ENCODE measurements around the gene CRYAB. TPM values are rescaled to one million over a fixed set of nuclear protein-coding genes. Genes with fewer than 3 reads are reported as not detected.
A peak's percentile ranks its signal among the peaks of the same experiment; 100 is the strongest.

The CRYAB gene
- total and polyA plus RNA-seq, 2 of the 4 experiments (the other 2 are of a cell fraction), result 6.5 to 19.5 TPM

- peak overlapping the region; percentile 67 for H2AFZ ChIP-seq (replicated peaks; ENCODE audit: low read length, poor library complexity)
Measured at GRCh38 chr11:111935317-111936039, 23.9 kb upstream of the CRYAB start.

More at GRCh38 chr11:111935317-111936039, 23.9 kb upstream of the CRYAB start:
- peak overlapping the region; percentile 65 for H3K4ac ChIP-seq (ENCODE audit: low read depth, low read length)
- H3K27me3 ChIP-seq (ENCODE audit: control insufficient read depth, insufficient read depth, low read length), result no peaks in the 10 kb centered on the region
- peak overlapping the region; percentile 95; the same call in 1 of the 2 replicates for H3K4me2 ChIP-seq (ENCODE audit: low read depth, low read length)
- peak overlapping the region in 1 of 2 experiments; percentile 72; a peak in 2 of 4 replicates for H4K8ac ChIP-seq (ENCODE audit: low read depth in 2 of 2, low read length in 2 of 2)
- H3K9ac ChIP-seq (ENCODE audit: low read depth, low read length), result 0 out of 2 replicates have a peak overlapping the region, but pooled peaks have one; percentile 14
- no peaks in the 10 kb centered on the region for H3K9me3 ChIP-seq (ENCODE audit: control insufficient read depth, insufficient read depth, low read length)
- peak overlapping the region; percentile 97 for H3K23ac ChIP-seq (ENCODE audit: low read depth, low read length)
- H2BK15ac ChIP-seq (ENCODE audit: low read depth, low read length), result peak overlapping the region; percentile 20; the same call in 2 of the 3 replicates
- H3K56ac ChIP-seq (ENCODE audit: extremely low read depth, insufficient read depth, low read length), result no peak overlapping the region; the same call in 1 of the 2 replicates
- no peak overlapping the region; the same call in 1 of the 2 replicates for H3K18ac ChIP-seq (ENCODE audit: low read depth, low read length)
- peak overlapping the region; percentile 71; the same call in 1 of the 2 replicates for H4K5ac ChIP-seq (ENCODE audit: low read depth, low read length)
- peak overlapping the region; percentile 39; the same call in 1 of the 2 replicates for H3K27ac ChIP-seq (ENCODE audit: insufficient read depth, low read length)
- in situ Hi-C loops (cut with MboI; ENCODE audit: low sequenced_read_pairs), result loop anchor here (5.0 kb wide), 1 partner anchor 42 kb away; no protein-coding TSS in a partner anchor
- POLR2A ChIA-PET (ENCODE audit: unreplicated experiment), result no interaction called here
- peak overlapping the region; percentile 47 for H2BK120ac ChIP-seq (ENCODE audit: low read depth, low read length)
- no peak overlapping the region for H4K91ac ChIP-seq (ENCODE audit: insufficient read depth, low read depth, low read length)
- dilution Hi-C loops (cut with HindIII; ENCODE audit: low sequenced_read_pairs, unreplicated experiment), result no loop called here
- no peak overlapping the region for H2AK9ac ChIP-seq (replicated peaks; ENCODE audit: low read depth, low read length, poor library complexity)
- H3K36me3 ChIP-seq (ENCODE audit: control insufficient read depth, insufficient read depth, low read length), result no peaks in the 10 kb centered on the region
- DNase-seq (peak; percentile 15), ATAC-seq (ENCODE audit: low read depth) (no peak)
- 55% methylated on average over 2 of the region's 4 CpGs; no CpG with 5 or more reads in 1 of the 2 experiments for WGBS, 2 experiments (ENCODE audit: extremely low coverage in 2 of 2, insufficient read length in 1 of 2)
- peaks cover 12 to 29% of the 10 kb centered on the region in 2 experiments; a peak in 3 of 4 replicates for H3K79me1 ChIP-seq (ENCODE audit: low read depth in 1 of 2, low read length in 2 of 2)
- TF ChIP-seq MXI1 (IDR thresholded peaks at IDR 0.05; ENCODE audit: borderline replicate concordance, low read depth, low read length), result no peak
- TF ChIP-seq CEBPB (IDR thresholded peaks at IDR 0.05; ENCODE audit: low read depth, low read length), result no peak
- TF ChIP-seq, protein P1, sequence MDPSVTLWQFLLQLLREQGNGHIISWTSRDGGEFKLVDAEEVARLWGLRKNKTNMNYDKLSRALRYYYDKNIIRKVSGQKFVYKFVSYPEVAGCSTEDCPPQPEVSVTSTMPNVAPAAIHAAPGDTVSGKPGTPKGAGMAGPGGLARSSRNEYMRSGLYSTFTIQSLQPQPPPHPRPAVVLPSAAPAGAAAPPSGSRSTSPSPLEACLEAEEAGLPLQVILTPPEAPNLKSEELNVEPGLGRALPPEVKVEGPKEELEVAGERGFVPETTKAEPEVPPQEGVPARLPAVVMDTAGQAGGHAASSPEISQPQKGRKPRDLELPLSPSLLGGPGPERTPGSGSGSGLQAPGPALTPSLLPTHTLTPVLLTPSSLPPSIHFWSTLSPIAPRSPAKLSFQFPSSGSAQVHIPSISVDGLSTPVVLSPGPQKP (IDR thresholded peaks at IDR 0.05; ENCODE audit: borderline replicate concordance, low read depth, low read length), result no peak
- TF ChIP-seq, protein P2, sequence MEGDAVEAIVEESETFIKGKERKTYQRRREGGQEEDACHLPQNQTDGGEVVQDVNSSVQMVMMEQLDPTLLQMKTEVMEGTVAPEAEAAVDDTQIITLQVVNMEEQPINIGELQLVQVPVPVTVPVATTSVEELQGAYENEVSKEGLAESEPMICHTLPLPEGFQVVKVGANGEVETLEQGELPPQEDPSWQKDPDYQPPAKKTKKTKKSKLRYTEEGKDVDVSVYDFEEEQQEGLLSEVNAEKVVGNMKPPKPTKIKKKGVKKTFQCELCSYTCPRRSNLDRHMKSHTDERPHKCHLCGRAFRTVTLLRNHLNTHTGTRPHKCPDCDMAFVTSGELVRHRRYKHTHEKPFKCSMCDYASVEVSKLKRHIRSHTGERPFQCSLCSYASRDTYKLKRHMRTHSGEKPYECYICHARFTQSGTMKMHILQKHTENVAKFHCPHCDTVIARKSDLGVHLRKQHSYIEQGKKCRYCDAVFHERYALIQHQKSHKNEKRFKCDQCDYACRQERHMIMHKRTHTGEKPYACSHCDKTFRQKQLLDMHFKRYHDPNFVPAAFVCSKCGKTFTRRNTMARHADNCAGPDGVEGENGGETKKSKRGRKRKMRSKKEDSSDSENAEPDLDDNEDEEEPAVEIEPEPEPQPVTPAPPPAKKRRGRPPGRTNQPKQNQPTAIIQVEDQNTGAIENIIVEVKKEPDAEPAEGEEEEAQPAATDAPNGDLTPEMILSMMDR (conservative IDR thresholded peaks at IDR 0.05; ENCODE audit: low read depth, low read length), result no peak
- no peak for TF ChIP-seq FOS (IDR thresholded peaks at IDR 0.05; ENCODE audit: low read depth, low read length)
- no peak for TF ChIP-seq MAFK (IDR thresholded peaks at IDR 0.05; ENCODE audit: low read depth, low read length)
- no peak for TF ChIP-seq RAD21 (IDR thresholded peaks at IDR 0.05; ENCODE audit: low read length)
- TF ChIP-seq SMC3 (IDR thresholded peaks at IDR 0.05; ENCODE audit: low read depth, low read length), result no peak
- no peak for TF ChIP-seq RFX5 (IDR thresholded peaks at IDR 0.05; ENCODE audit: low read depth, low read length)
- no peak for TF ChIP-seq MAZ (IDR thresholded peaks at IDR 0.05; ENCODE audit: borderline replicate concordance, low read depth, low read length)
- no peak for TF ChIP-seq BHLHE40 (IDR thresholded peaks at IDR 0.05; ENCODE audit: low read depth, low read length)
- no peak for TF ChIP-seq USF2 (IDR thresholded peaks at IDR 0.05; ENCODE audit: low read depth, low read length)
- H3K4me1 ChIP-seq (ENCODE audit: control insufficient read depth, insufficient read depth, low read length), result peaks cover 32% of the 10 kb centered on the region
- intact Hi-C loops (cut with micrococcal nuclease), result loop anchor here (2.0 kb wide), 1 partner anchor 57 kb away; the partner anchor contains the start of genes CFAP68 and FDXACB1
- H2BK20ac ChIP-seq (ENCODE audit: low read depth, low read length), result peak overlapping the region; percentile 67
- no TSS peak for BruUV-seq (replicated peaks)
- H3K14ac ChIP-seq (replicated peaks; ENCODE audit: low read depth, low read length), result peak overlapping the region; percentile 67
- no peak overlapping the region for H3K4me3 ChIP-seq (ENCODE audit: insufficient read depth, low read depth, low read length)
- CTCF ChIA-PET, result interaction anchor here (1.0 to 1.9 kb wide), 3 partner anchors 8 to 62 kb away, joined by 3 to 11 read pairs (median 4); no protein-coding TSS in a partner anchor
- H3K9me1 ChIP-seq (ENCODE audit: insufficient read depth, low read length), result peaks cover 25% of the 10 kb centered on the region
- H2BK5ac ChIP-seq (ENCODE audit: low read depth, low read length, poor library complexity, severe bottlenecking), result peak overlapping the region; percentile 75
- H2AK5ac ChIP-seq (ENCODE audit: low read depth, low read length), result peak overlapping the region; percentile 26; the same call in 1 of the 2 replicates
- H4K20me1 ChIP-seq (ENCODE audit: insufficient read depth, low read length), result no peaks in the 10 kb centered on the region
